ENCODE measurements around the gene KIRREL3. TPM values are rescaled to one million over a fixed set of nuclear protein-coding genes. Genes with fewer than 3 reads are reported as not detected.

KIRREL3 gene
- polyA plus RNA-seq, 4 donors = 1.5 to 2.1 (median 2.0) TPM

GRCh38 chr11:126591966-126592489, 408.5 kb downstream of the KIRREL3 start:
- no peak for DNase-seq (ENCODE audit: low read depth in 4 of 4, low spot score in 2 of 4)

GRCh38 chr11:126589492-126589803, 411.1 kb downstream of the KIRREL3 start:
- no peak for DNase-seq (ENCODE audit: low read depth in 4 of 4, low spot score in 2 of 4)

DNA sequence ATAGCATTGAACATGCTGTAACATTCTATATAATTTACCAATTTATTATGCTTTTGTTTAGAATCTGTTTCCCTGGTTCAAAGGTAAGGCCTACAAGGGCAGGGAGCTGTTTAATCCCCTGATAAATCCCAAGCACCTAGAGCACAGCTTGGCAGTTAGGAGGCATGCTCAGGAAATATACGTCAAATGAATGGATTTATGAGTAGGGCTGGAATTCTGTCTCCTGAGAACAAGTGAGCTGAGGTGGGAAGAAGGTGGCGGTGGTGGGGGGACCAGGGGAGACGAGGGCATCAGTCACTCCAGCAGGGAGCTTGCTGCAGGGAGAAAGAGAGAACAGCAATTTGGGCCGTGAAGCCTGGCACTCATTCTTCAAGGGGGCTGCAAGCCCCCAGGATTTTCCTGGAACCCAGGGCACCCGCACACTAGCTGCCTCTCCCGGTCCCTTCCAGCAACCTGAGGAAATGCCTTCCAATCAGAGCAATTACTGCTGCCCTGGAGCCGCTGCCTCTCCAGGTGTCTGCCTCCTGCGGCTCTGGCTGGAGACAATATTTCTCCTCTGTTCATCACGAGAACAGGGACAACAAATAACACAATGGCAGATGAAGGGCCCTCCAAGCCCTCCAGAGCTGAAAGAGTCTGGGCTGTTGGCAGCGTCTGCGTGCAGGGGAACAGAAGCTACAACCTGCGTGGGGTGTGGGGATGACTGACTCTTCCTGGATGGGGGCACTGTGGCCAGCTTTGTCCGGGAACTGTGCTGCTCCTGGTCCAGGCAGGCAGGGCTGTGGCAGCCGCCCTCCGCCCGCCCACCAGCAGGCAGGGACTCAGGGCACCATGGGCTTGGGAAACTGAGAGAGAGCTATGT, 411.7 kb downstream of the KIRREL3 start:
- DNase-seq (ENCODE audit: low read depth in 4 of 4, low spot score in 2 of 4) = no peak

DNA sequence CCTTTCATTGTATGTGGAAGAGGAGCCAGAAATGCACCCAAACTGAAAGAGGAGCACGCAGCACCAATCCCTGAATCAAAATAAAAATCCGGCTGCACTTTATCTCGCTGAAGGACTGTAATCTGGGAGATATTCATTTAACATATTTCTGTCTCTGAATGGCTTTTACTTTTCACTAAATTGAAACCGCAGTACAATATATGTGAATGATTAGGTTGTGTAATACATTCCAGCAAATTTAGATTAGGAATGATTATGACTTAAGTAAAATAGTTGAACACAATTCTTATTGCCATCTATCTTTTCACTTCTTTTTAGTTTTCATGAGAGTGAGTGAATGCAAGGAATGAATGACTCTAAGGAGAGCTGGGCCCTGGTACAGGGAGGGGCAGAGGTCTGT, 413.0 kb downstream of the KIRREL3 start:
- DNase-seq (ENCODE audit: low read depth in 4 of 4, low spot score in 2 of 4) = no peak

- peak; percentile 72 to 83 (median 83) for DNase-seq (ENCODE audit: low read depth in 4 of 4, low spot score in 2 of 4)
Measured at GRCh38 chr11:126585774-126586491, 414.6 kb downstream of the KIRREL3 start.

DNA sequence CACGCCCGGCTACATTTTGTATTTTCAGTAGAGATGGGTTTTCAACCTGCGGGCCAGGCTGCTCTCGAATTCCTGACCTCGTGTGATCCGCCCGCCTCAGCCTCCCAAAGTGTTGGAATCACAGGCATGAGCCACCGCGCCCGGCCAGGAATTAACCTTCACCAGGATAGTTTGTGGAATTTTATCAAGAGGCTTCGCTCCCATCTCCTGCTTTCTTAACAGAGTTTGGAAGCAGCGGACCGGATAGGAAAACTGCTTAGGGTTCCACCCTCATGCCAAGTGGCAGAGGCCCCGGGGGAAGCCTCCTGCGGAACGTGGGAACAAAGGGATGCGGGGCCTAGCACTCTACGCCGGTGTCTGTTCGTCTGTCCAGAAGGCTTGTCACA, 415.2 kb downstream of the KIRREL3 start:
- DNase-seq (ENCODE audit: low read depth in 4 of 4, low spot score in 2 of 4) = peak in 1 of 4 donors; percentile 28

GRCh38 chr11:126583594-126584427, 416.8 kb downstream of the KIRREL3 start:
- no peak for DNase-seq (ENCODE audit: low read depth in 4 of 4, low spot score in 2 of 4)

DNA sequence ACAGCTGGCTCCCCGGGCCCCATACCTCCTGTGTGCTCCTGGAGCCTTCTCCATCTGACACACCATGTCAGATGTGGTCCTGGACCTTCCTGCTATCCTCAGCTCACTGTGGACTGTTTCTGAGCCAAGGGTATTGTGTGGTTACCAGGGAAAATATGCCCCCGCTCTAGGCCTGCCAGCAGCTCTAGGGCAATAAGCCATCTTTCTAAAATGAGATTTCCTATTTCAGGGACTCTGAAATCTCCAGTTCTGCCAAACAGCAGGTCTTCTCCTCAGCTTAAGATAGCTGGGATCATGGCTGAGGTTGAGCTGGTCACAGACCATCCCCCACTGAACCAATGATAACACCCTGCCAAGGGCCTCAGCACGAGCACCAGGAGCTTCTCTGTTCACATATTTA, 417.5 kb downstream of the KIRREL3 start:
- no peak for DNase-seq (ENCODE audit: low read depth in 4 of 4, low spot score in 2 of 4)

DNA sequence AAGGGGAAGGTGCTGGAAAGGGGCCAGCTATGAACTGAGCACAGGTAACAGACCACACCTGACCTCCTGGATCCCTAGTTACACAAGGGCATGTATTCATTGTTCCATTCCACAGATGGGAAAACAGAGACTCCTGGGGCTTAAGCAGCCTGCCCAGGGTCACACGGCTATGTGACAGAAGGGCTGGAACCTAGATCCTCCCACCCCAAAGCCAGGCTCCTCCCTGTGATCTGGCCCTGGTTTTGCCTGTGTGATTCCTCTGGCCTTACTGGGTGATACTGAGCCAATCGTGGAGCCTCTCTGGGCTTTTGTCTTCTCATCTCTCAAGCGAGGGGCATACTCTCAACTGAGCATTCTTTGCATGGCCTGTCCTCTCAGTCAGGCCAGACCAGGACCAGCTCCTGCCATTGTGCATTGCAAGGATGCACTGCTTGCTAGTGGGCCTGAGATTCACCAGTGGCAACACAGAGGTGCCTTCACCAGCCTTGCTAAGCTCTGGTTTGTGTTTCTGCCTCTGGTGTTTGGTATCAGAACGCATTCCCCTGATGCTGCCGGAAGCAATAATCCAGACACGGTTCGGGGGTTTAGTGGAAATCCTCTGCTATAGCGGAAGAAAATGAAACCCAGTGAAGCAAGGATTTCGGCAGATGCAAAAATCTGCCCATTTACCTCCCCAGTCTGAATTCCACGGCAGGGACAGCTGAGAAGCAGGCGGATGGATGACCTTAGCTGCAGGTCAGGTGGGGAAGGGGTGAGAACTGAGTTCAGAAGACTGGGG, 418.5 kb downstream of the KIRREL3 start:
- DNase-seq (ENCODE audit: low read depth in 4 of 4, low spot score in 2 of 4) = peak in 2 of 4 donors; percentile 23 to 29

- DNase-seq (ENCODE audit: low read depth in 4 of 4, low spot score in 2 of 4) = no peak
Measured at GRCh38 chr11:126578426-126578825, 422.1 kb downstream of the KIRREL3 start.

GRCh38 chr11:126578021-126578420, 422.5 kb downstream of the KIRREL3 start:
- no peak for DNase-seq (ENCODE audit: low read depth in 4 of 4, low spot score in 2 of 4)

DNA sequence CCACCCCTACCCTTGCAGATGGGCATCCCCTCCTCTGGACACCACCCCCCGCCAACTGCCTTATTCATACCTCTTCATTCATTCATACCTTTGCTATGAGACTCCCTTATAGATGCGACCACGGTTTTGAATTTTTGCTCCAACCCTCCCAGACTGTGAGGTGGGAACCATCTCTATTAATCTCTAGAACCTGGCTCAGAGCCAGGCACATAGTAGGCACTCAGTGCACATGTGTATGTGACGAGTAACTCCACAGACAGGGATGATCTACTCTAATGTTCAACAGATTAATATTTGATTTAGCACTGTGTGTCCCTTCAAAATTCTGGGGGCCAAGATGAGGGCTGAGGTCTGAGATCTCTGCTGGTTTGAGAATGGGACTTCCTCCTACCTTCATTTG, 424.7 kb downstream of the KIRREL3 start:
- DNase-seq (ENCODE audit: low read depth in 4 of 4, low spot score in 2 of 4) = no peak

GRCh38 chr11:126573325-126573978, 427.1 kb downstream of the KIRREL3 start:
- no peak for DNase-seq (ENCODE audit: low read depth in 4 of 4, low spot score in 2 of 4)

DNA sequence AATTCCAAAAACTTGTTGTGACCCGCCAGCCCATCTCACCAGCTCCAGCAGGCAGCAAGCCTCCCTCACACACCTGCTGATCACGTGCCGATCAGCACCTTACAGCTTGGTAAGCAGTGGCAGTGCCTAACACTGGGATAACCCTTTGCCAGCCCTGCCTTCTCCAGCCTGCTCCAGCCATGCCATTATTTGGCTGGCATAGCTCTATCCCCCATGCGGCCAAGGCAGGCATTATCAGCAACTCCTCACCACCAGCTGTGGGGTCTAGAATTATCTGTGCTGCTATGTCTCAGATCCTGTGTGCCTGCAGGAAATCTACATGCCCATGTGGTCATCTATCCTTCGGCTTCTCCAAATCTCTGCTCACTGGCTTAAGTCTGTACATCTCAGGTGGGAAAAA, 430.1 kb downstream of the KIRREL3 start:
- DNase-seq (ENCODE audit: low read depth in 4 of 4, low spot score in 2 of 4) = no peak

DNA sequence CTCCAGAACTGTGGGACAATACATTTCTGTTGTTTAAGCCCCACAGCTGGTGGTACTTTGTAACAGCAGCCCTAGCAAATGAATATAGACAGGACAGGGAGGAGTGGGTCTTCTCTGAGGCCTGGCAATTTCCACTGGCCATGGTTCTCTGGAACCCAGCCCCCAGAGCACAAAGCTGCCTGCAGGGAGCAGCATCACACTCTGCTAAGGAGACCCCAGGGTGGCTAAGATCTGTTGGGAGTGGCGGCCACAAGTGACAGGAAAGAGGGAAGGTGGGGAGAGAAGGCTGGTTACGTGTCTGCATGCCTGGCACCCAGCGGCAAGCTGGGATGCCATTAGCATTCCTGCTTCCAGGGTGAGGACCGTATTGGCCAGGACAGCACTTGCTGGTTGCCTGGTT, 433.2 kb downstream of the KIRREL3 start:
- DNase-seq (ENCODE audit: low read depth in 4 of 4, low spot score in 2 of 4) = no peak

DNA sequence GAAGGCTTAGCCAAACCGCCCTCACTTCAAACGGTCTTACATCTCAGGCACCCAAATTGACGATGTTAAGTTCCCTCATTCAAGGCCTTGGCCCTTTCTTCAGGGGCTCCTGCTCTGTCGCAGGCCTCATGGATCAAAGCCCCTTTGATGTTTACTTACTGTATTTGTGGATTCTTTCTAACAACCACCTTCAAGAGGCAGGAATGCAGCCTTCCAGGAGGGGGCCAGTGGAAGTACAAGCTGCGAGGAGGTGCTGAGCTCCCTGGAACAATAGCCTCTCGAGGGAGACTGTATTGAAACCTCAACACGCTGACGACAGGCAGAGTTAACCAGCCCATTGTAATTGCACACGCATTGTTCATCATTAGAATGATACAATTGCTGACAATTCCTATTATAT, 436.0 kb downstream of the KIRREL3 start:
- DNase-seq (ENCODE audit: low read depth in 4 of 4, low spot score in 2 of 4) = no peak

DNA sequence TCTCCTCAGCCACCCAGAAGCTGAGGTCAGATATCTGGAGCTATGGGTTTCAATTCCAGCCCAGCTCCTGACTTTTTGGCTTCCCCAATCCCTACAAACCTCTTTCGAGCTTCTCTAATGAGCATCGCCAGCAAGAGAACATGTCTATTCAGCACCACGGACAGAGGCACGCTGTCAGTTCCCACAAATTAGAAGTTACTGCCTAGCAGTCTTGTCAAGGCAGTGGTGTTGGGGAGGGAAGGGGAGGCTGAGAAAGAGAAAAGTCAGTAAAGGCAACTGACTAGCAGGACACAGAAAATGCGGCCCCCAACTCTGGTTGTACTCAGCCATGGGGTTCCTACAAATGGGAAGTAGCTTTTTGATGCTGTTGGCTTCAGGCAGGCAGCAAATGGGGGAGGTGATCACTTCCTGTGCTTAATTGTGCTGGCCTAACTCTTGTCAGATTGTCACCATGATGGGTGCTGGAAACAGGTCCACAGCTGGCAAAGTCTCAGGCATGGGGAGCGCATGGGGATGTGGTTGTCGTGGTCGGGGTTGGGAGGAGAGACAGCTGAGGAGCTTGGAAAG, 439.2 kb downstream of the KIRREL3 start:
- DNase-seq (ENCODE audit: low read depth in 4 of 4, low spot score in 2 of 4) = peak; percentile 56 to 80 (median 72)

- no peak for DNase-seq (ENCODE audit: low read depth in 4 of 4, low spot score in 2 of 4)
Measured at GRCh38 chr11:126560221-126560620, 440.3 kb downstream of the KIRREL3 start.
